H1 (cell line): ENCODE data around the gene MRM1. TPM values are rescaled to one million over a fixed set of nuclear protein-coding genes. Genes with fewer than 3 reads are reported as not detected.

Experiments
- CTCF ChIA-PET: fragments of 300-600 bp; sonication (Branson Sonifier 250); formaldehyde crosslinking; loops from one replicate; lab custom pipeline; 2021; ENCODE audit not compliant: partially characterized antibody; lab: Charles Lee
- POLR2A ChIA-PET: fragments of 300-600 bp; sonication (Branson Sonifier 250); formaldehyde crosslinking; loops from one replicate; lab custom pipeline; 2021; ENCODE audit warnings: inconsistent platforms; ENCODE audit not compliant: partially characterized antibody; lab: Charles Lee
- DNase-seq, 2 experiments: peaks; one replicate each; pipeline versions ENCODE4 v3.0.0 to v3.0.0-alpha.2; 2010 to 2022; ENCODE audit warnings: low spot score in 2 of 2, low read depth in 1 of 2, mixed read lengths in 1 of 2
- FAIRE-seq: peaks from 2 replicates; lab custom pipeline; 2011; peaks lifted over from hg19 to GRCh38; lab: Jason Lieb, UNC
- H2AFZ ChIP-seq: 2 replicates; pipeline ENCODE4 v1.8.1; 2012; ENCODE audit warnings: low read length, inconsistent platforms
- H2AK5ac ChIP-seq: 2 replicates; pipeline ENCODE4 v1.6.1; 2013; ENCODE audit warnings: low read depth, low read length
- H2BK120ac ChIP-seq: replicated peaks from 2 replicates; pipeline ENCODE3; 2013; ENCODE audit warnings: low read depth, low read length, inconsistent platforms
- H2BK12ac ChIP-seq: 2 replicates; pipeline ENCODE4 v1.6.1; 2013; ENCODE audit warnings: low read depth, low read length
- H2BK15ac ChIP-seq: 2 replicates; pipeline ENCODE4 v1.6.1; 2013; ENCODE audit warnings: low read length
- H2BK20ac ChIP-seq: 2 replicates; pipeline ENCODE4 v1.6.1; 2013; ENCODE audit warnings: low read length
- H2BK5ac ChIP-seq: 2 replicates; pipeline ENCODE4 v1.6.1; 2013; ENCODE audit warnings: low read depth, low read length
- H3K14ac ChIP-seq: 2 replicates; pipeline ENCODE4 v1.6.1; 2013; ENCODE audit warnings: inconsistent platforms; ENCODE audit not compliant: insufficient read length
- H3K18ac ChIP-seq: 2 replicates; pipeline ENCODE4 v1.6.1; 2013; ENCODE audit warnings: low read length; ENCODE audit errors: extremely low read depth
- H3K23ac ChIP-seq: 2 replicates; pipeline ENCODE4 v1.6.1; 2013; ENCODE audit warnings: inconsistent platforms; ENCODE audit not compliant: insufficient read length
- H3K23me2 ChIP-seq: 2 replicates; pipeline ENCODE4 v1.6.1; 2013; ENCODE audit warnings: low read depth, low read length
- H3K27ac ChIP-seq: 2 replicates; pipeline ENCODE4 v1.6.1; 2011; ENCODE audit warnings: low read depth, low read length, inconsistent platforms
- H3K27me3 ChIP-seq, 4 experiments: replicated peaks in 1 of 4; 1 replicate in 1 of 4; 2 replicates in 3 of 4; pipeline versions ENCODE4 v1.6.1 to v1.8.1; 2011 to 2013; ENCODE audit warnings: low read length in 3 of 4, mild to moderate bottlenecking in 3 of 4, inconsistent platforms in 2 of 4, mixed read lengths in 2 of 4, moderate library complexity in 1 of 4; ENCODE audit not compliant: control insufficient read depth in 3 of 4, insufficient read depth in 3 of 4; ENCODE audit errors: extremely low read depth in 1 of 4
- H3K36me3 ChIP-seq, 4 experiments: 2 replicates each; pipeline versions ENCODE4 v1.6.1 to v1.8.1; 2011 to 2013; ENCODE audit warnings: mild to moderate bottlenecking in 4 of 4, low read length in 3 of 4, moderate library complexity in 2 of 4, control low read depth in 1 of 4, inconsistent platforms in 1 of 4; ENCODE audit not compliant: insufficient read depth in 4 of 4, control insufficient read depth in 2 of 4
- H3K4ac ChIP-seq: replicated peaks from 2 replicates; pipeline ENCODE3; 2013; ENCODE audit warnings: low read length, low read depth, mixed read lengths, inconsistent platforms; ENCODE audit not compliant: insufficient read length
- H3K4me1 ChIP-seq, 4 experiments: replicated peaks in 1 of 4; 1 replicate in 1 of 4; 2 replicates in 3 of 4; pipeline versions ENCODE4 v1.6.1 to v1.8.1; 2011 to 2013; ENCODE audit warnings: low read length in 3 of 4, inconsistent platforms in 2 of 4, mixed read lengths in 1 of 4; ENCODE audit not compliant: insufficient read depth in 4 of 4, control insufficient read depth in 3 of 4
- H3K4me2 ChIP-seq, 2 experiments: 2 replicates each; pipeline versions ENCODE4 v1.6.1 to v1.8.1; 2011 to 2013; ENCODE audit warnings: low read depth in 2 of 2, low read length in 2 of 2, control low read depth in 1 of 2, inconsistent platforms in 1 of 2, mild to moderate bottlenecking in 1 of 2; ENCODE audit not compliant: insufficient read depth in 1 of 2
- H3K4me3 ChIP-seq, 4 experiments: fragments of 200-600, 300-600 bp in 1 of 4; sonication (generic), shearing (Covaris generic), sonication (Bioruptor Twin) in 1 of 4; 2 replicates each; pipeline versions ENCODE4 v1.5.1 to v1.8.1; 2011 to 2016; ENCODE audit warnings: low read length in 4 of 4, low read depth in 3 of 4, control low read depth in 2 of 4, inconsistent platforms in 2 of 4, mild to moderate bottlenecking in 2 of 4, mixed read lengths in 1 of 4, moderate library complexity in 1 of 4; ENCODE audit not compliant: insufficient read depth in 2 of 4; ENCODE audit errors: extremely low read depth in 1 of 4
- H3K56ac ChIP-seq: replicated peaks from 2 replicates; pipeline ENCODE3; 2013; ENCODE audit warnings: low read depth, mild to moderate bottlenecking, mixed read lengths, low read length, inconsistent platforms; ENCODE audit not compliant: insufficient read length
- H3K79me1 ChIP-seq: 2 replicates; pipeline ENCODE4 v1.6.1; 2013; ENCODE audit warnings: low read depth, low read length, control low read depth
- H3K79me2 ChIP-seq, 2 experiments: 2 replicates each; pipeline versions ENCODE4 v1.6.1 to v1.8.1; 2012 to 2013; ENCODE audit warnings: low read length in 2 of 2, mild to moderate bottlenecking in 2 of 2, inconsistent platforms in 1 of 2; ENCODE audit not compliant: insufficient read depth in 2 of 2, control insufficient read depth in 1 of 2
- H3K9ac ChIP-seq, 4 experiments: replicated peaks in 1 of 4; 1 replicate in 1 of 4; 2 replicates in 3 of 4; pipeline versions ENCODE4 v1.6.1 to v1.8.1; 2011 to 2013; ENCODE audit warnings: low read depth in 3 of 4, low read length in 3 of 4, control low read depth in 2 of 4, mild to moderate bottlenecking in 2 of 4, moderate library complexity in 2 of 4, inconsistent platforms in 1 of 4; ENCODE audit errors: extremely low read depth in 1 of 4
- H3K9me3 ChIP-seq, 2 experiments: 2 replicates each; pipeline versions ENCODE4 v1.6.1 to v1.8.1; 2012 to 2013; ENCODE audit warnings: mild to moderate bottlenecking in 2 of 2, moderate library complexity in 2 of 2, control low read depth in 1 of 2, inconsistent platforms in 1 of 2, low read depth in 1 of 2, low read length in 1 of 2, mixed read lengths in 1 of 2; ENCODE audit not compliant: insufficient read depth in 2 of 2
- H4K20me1 ChIP-seq, 2 experiments: replicated peaks in 1 of 2; 2 replicates each; pipeline versions ENCODE3 to v1.8.1; 2011 to 2013; ENCODE audit warnings: inconsistent platforms in 2 of 2, low read length in 2 of 2, mild to moderate bottlenecking in 1 of 2; ENCODE audit not compliant: insufficient read depth in 2 of 2, control insufficient read depth in 1 of 2
- H4K5ac ChIP-seq: 2 replicates; pipeline ENCODE4 v1.6.1; 2013; ENCODE audit warnings: low read length, low read depth, mixed read lengths, inconsistent platforms; ENCODE audit not compliant: insufficient read length
- H4K8ac ChIP-seq: 2 replicates; pipeline ENCODE4 v1.8.0; 2013; ENCODE audit warnings: mild to moderate bottlenecking, moderate library complexity, low read length, inconsistent platforms; ENCODE audit not compliant: insufficient read depth; ENCODE audit errors: extremely low read depth
- H4K91ac ChIP-seq: replicated peaks from 2 replicates; pipeline ENCODE3; 2013; ENCODE audit warnings: low read length, mixed read lengths, inconsistent platforms; ENCODE audit not compliant: insufficient read length
- KDM1A ChIP-seq: fragments of 200-600, 300-600 bp; sonication (generic); IDR thresholded peaks from 2 replicates; pipeline ENCODE4 v1.7.1; 2016; ENCODE audit warnings: mild to moderate bottlenecking, low read length, borderline replicate concordance
- MAX ChIP-seq: IDR thresholded peaks from 2 replicates; pipeline ENCODE4 v1.6.1; 2012; ENCODE audit warnings: inconsistent platforms
- NANOG ChIP-seq: IDR thresholded peaks from 2 replicates; pipeline ENCODE4 v1.6.1; 2011; ENCODE audit warnings: low read length, low read depth, mild to moderate bottlenecking, inconsistent platforms; ENCODE audit not compliant: insufficient read depth, poor library complexity, severe bottlenecking
- WGBS, 2 experiments: shearing (Covaris generic) in 1 of 2; methylation state at CpG; one replicate each; pipeline versions ENCODE4 v1.1.6 to v1.1.7; 2013 to 2015; ENCODE audit warnings: low lambda C conversion rate in 2 of 2, mixed read lengths in 2 of 2, inconsistent platforms in 1 of 2, low coverage in 1 of 2, missing lambda C conversion rate in 1 of 2; ENCODE audit not compliant: insufficient replicate concordance in 2 of 2, insufficient coverage in 1 of 2, insufficient read length in 1 of 2; ENCODE audit errors: extremely low coverage in 1 of 2, missing lambda C conversion rate in 1 of 2; 5-methylcytosine and 5-hydroxymethylcytosine counted together
- polyA plus RNA-seq, 7 experiments: library from polyadenylated mRNA; depleted of rRNA in 3 of 7; stranded (reverse) in 5 of 7; unstranded in 2 of 7; fragments of >200 nt in 5 of 7; fragments of 200-250 nt in 2 of 7; gene quantifications; 1 replicate in 5 of 7; 2 replicates in 1 of 7; 4 replicates in 1 of 7; pipeline versions ENCODE4 v1.2.1 to v1.2.3, GENCODE V29; 2011 to 2013; ENCODE audit warnings: missing spikeins in 2 of 7, mixed read lengths in 2 of 7
- total RNA-seq: library from RNA; stranded (reverse); fragmentation: NEBNext Ultra II Directional; extraction: Animal tissue kit (Norgen Biotek cat#: 25700); gene quantifications from 2 replicates; pipeline ENCODE4 v1.2.1, GENCODE V29; 2021

Gene MRM1
- total and polyA plus RNA-seq, 2 of the 8 experiments (the other 6 are each of a cell fraction or from before 2014, with no cell fraction given): 9.9 to 11.2 TPM

- Histone ChIP-seq H3K14ac (no peak overlapping the region), H3K4me2 (no peak overlapping the region), H3K9ac (no peak overlapping the region), H2AFZ (no peak overlapping the region), H2BK5ac (no peak overlapping the region), H3K4ac (no peak overlapping the region), H3K79me2 (peaks cover 1 to 17% of the 10 kb centered on the region in 2 experiments; a peak in 2 of 4 replicates), H3K18ac (no peak overlapping the region), H2AK5ac (no peak overlapping the region), H3K27me3 (no peaks in the 10 kb centered on the region), H3K56ac (no peak overlapping the region), H2BK12ac (no peak overlapping the region), H2BK15ac (no peak overlapping the region), H2BK120ac (no peak overlapping the region), H3K79me1 (peaks cover 1% of the 10 kb centered on the region; the same call in 1 of the 2 replicates), H3K9me3 (no peaks in the 10 kb centered on the region), H3K4me1 (peaks cover 3 to 16% (median 9%) of the 10 kb centered on the region in 4 experiments), H4K5ac (no peak overlapping the region), H3K36me3 (peaks cover 0 to 3% (median 2%) of the 10 kb centered on the region in 4 experiments; a peak in 3 of 8 replicates), H3K23me2 (peaks cover 10% of the 10 kb centered on the region), H3K27ac (no peak overlapping the region), H4K20me1 (peaks cover 2 to 4% of the 10 kb centered on the region in 2 experiments), H4K8ac (no peak overlapping the region), H3K23ac (no peak overlapping the region), H4K91ac (no peak overlapping the region), H2BK20ac (no peak overlapping the region), H3K4me3 (no peak overlapping the region)
- POLR2A ChIA-PET: interaction anchor here (0.8 to 5.0 kb wide), 2 partner anchors 15 to 63 kb away, joined by 3 to 50 read pairs; no protein-coding TSS in a partner anchor
- DNase-seq (no peak), FAIRE-seq (no peak)
- no peak for TF ChIP-seq MAX
- TF ChIP-seq NANOG: no peak
- no peak for TF ChIP-seq KDM1A
- 90% methylated on average over 12 of the region's 13 CpGs; no CpG with 5 or more reads in 1 of the 2 experiments for WGBS, 2 experiments
- CTCF ChIA-PET: interaction anchor here (0.9 to 1.8 kb wide), 5 partner anchors 12 to 62 kb away, joined by 3 to 6 read pairs (median 4); no protein-coding TSS in a partner anchor
These were observed 2.4 kb upstream of the MRM1 start for GRCh38 chr17:36598951-36599401.
